Measurements from ENCODE around the gene ZNF638.
A peak's percentile ranks its signal among the peaks of the same experiment; 100 is the strongest.

DNA sequence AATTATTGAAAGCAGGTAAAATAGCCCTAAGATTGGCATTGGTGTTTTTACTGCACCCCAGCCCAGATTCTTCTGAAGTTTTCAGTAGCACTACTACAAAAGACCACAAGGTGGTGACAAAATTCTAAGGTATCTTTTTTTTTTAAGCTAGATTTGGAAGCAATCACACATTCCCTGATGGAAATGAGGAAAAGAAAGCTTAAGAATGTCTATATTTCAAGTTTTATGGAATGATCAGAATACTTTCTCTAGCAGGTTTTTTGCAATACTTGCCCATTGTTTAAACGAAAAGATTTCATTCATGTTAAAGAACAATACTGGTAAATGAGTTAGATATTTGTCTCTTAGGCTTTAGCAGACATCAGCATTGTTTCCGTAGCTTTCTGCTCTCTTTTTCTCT is 32.1 kb upstream of the ZNF638 start:
- TF ChIP-seq MAZ (IDR thresholded peaks at IDR 0.05; ENCODE audit: borderline replicate concordance, low read depth, low read length) (no peak), CTCF (conservative IDR thresholded peaks at IDR 0.05; ENCODE audit: low read depth, low read length) (peak; percentile 68), MXI1 (IDR thresholded peaks at IDR 0.05; ENCODE audit: borderline replicate concordance, low read depth, low read length) (no peak), RAD21 (IDR thresholded peaks at IDR 0.05; ENCODE audit: low read length) (peak; percentile 70), MAFK (IDR thresholded peaks at IDR 0.05; ENCODE audit: low read depth, low read length) (no peak), CEBPB (IDR thresholded peaks at IDR 0.05; ENCODE audit: low read depth, low read length) (no peak), POLR2A (IDR thresholded peaks at IDR 0.05; ENCODE audit: low read depth, low read length) (no peak), NFE2L2 (IDR thresholded peaks at IDR 0.05; ENCODE audit: low read depth, low read length) (no peak), RFX5 (IDR thresholded peaks at IDR 0.05; ENCODE audit: low read depth, low read length) (no peak), CHD1 (IDR thresholded peaks at IDR 0.05; ENCODE audit: low read depth, low read length) (no peak), RCOR1 (IDR thresholded peaks at IDR 0.05; ENCODE audit: insufficient replicate concordance, low read length) (no peak)
- TF ChIP-seq, protein P1, sequence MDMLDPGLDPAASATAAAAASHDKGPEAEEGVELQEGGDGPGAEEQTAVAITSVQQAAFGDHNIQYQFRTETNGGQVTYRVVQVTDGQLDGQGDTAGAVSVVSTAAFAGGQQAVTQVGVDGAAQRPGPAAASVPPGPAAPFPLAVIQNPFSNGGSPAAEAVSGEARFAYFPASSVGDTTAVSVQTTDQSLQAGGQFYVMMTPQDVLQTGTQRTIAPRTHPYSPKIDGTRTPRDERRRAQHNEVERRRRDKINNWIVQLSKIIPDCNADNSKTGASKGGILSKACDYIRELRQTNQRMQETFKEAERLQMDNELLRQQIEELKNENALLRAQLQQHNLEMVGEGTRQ (IDR thresholded peaks at IDR 0.05; ENCODE audit: low read depth, low read length) = no peak
- TF ChIP-seq, protein P2, sequence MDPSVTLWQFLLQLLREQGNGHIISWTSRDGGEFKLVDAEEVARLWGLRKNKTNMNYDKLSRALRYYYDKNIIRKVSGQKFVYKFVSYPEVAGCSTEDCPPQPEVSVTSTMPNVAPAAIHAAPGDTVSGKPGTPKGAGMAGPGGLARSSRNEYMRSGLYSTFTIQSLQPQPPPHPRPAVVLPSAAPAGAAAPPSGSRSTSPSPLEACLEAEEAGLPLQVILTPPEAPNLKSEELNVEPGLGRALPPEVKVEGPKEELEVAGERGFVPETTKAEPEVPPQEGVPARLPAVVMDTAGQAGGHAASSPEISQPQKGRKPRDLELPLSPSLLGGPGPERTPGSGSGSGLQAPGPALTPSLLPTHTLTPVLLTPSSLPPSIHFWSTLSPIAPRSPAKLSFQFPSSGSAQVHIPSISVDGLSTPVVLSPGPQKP (IDR thresholded peaks at IDR 0.05; ENCODE audit: borderline replicate concordance, low read depth, low read length) = no peak

Data from IMR-90 (cell line).